Lower leg skin (tissue), 3 donors: ENCODE results near the gene CCDC34.

ENCODE experiments used
- CTCF ChIP-seq, 3 donors: fragments of 450-650 bp; IDR thresholded peaks; one replicate each; pipeline ENCODE4 v1.5.1; 2016; ENCODE audit warnings: antibody characterized with exemption in 3 of 3, mild to moderate bottlenecking in 3 of 3, moderate library complexity in 2 of 3
- POLR2A ChIP-seq, 2 donors: fragments of 450-650 bp; IDR thresholded peaks; one replicate each; pipeline ENCODE4 v1.6.1; 2016 to 2017; ENCODE audit warnings: antibody characterized with exemption in 2 of 2, mild to moderate bottlenecking in 1 of 2, moderate library complexity in 1 of 2

- TF ChIP-seq CTCF (IDR thresholded peaks at IDR 0.05) = no peak
- no peak for TF ChIP-seq POLR2A (IDR thresholded peaks at IDR 0.05)
Observed at GRCh38 chr11:27387362-27387761, 24.3 kb upstream of the CCDC34 start.
